NCI-H526 (cell line): ENCODE data around the gene GABBR1.

Experiments used
- DNase-seq, 2 experiments: peaks; one replicate each; lab custom pipeline; 2025; lab: John Stamatoyannopoulos, UW

GABBR1 gene

DNA sequence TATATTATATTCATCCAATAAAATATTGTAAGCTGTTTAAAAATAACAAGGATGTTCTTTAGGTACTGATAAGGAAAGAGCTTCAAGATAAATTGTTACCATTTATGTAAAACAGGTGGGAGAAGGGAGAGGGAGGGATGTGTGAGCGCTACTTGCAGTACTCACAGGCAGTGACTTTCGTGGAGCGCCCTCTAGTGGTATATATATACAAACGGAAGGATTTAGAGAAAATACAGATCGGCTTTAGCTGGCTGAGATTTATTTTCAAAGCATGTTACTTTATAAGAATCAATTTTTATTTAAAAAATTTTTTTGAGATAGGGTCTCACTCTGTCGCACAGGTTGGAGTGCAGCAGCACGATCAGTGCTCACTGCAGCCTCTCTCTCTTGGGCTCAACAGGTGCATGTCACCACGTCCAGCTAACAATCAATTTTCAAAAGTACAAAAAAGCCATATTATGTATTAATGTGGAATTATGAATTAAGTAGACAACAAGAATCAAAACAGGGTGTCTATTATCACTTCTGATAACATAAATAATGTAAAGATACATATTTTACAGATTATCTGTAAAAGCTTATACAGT is 20.6 kb upstream of the GABBR1 start:
- DNase-seq: peak; percentile 71 to 89

DNA sequence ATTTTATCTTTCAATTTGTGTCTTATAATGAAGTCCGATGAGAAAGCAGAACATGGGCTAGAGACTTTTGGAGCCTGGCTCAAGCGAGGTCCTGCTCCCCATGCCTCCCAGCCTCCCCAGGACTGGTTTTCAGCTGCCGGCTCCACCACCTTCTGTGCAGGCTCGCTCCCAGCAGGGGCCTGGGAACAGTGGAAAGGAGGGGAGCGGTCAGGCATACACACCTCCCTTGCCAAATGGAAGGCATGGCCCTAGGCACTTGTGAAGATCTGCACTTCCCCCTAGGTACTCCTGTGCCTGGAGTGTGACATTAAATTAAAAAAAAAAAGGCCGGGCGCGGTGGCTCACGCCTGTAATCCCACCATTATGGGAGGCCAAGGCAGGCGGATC is 19.2 kb upstream of the GABBR1 start:
- no peak for DNase-seq

DNA sequence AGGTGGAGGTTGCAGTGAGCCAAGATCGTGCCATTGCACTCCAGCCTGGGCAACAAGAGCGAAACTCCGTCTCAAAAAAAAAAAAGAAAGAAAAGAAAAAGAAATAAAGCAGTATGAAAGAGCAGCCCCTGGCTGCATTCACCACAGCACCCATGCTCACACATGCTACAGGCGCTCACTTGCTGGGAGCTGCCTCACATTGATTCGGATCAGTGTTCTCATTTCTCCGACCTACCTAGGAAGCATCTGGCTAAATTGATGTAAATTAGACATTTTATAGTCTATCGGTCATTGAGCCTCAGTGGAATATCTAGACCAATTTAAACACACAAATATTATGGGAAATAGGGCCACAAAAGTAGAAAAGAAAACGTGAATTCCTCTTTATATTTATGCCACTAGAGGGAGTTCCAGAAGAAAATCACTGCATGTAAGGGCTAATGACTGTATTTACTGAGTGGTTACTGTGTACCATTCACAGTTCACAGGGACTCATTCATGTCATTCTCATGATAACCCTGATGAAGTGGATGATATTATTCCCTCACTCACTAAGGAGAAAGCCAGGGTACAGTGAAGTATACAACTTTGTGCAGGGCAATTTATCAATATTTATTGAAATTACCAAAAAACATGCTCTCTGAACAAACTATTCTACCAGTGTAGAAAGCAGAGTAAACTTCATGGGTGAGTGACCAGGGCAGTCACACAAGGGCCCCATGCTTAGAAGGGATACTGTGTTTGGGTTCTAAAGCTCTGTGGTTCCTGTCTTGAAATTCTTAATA is 18.6 kb upstream of the GABBR1 start:
- peak in 1 of 2 experiments; percentile 18 for DNase-seq

DNA sequence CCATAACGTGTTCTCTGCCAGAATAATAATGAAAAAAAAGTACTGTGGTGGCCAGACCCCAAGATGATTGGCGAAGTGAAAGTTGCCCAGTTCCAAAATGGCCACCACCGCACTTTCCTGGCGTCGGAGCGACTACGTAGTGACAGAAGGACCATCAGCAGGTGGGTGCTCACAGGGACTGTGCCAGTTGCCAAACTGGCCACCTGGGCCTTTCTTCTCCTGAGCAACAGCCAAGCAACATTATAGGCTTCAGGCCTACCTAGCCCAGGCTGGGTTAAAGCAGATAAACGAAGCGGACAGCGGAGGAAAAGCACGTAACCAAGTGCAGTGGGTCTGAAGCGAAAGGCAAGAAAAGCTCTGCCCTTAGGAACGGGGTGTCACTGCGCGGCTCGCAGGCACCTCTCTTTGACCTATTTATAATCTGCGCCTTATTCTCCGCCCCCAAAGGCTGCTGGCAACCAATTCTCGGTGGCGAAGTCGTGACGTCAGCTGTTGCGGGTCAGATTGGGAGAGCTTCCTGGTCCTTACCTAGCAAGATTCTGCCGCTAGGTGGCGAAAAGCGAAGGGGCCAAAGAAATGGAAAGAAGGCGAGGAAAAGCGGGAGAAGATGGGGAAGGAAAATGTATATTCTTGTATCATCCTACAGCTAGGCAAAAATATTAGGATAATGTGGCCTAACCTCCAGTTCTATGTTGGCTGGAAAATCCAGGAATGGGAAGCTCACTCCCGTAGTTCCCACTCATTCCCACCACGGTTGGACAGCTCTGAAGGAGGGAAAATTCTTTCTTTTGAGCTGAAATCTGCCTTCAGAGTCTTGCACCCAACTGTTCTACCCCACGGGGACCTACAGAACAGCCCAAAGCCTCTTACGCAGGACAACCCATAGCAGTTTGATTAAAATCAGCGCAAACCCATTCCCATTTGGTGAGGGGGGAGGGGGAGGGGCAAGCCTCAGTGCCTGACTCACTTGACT is 17.0 kb upstream of the GABBR1 start:
- DNase-seq: peak; percentile 94 to 98

DNA sequence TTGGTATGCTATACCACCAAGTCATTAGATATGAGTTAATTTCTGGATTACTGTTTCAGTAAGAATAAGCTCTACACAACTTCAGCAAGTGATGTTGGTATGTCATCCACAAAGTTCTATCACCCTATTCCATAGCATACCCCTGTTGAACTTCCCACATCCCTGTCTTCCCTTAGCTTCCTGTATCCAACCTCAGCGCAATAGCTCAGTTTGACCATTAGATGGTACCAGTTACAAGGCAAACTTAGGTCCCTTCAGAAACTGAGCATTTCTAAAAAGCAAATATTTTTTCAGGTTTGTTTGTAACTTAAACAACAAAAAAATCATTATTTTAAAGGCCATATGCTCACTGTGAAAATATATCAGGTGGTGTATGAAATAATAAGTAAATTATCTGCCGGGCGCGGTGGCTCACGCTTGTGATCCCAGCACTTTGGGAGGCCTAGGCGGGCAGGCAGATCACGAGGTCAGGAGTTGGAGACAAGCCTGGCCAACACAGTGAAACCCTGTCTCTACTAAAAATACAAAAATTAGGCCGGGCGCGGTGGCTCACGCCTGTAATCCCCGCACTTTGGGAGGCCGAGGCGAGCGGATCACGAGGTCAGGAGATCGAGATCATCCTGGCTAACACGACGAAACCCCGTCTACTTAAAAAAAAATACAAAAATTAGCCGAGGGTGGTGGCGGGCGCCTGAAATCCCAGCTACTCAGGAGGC is 15.1 kb upstream of the GABBR1 start:
- DNase-seq: peak in 1 of 2 experiments; percentile 40

DNA sequence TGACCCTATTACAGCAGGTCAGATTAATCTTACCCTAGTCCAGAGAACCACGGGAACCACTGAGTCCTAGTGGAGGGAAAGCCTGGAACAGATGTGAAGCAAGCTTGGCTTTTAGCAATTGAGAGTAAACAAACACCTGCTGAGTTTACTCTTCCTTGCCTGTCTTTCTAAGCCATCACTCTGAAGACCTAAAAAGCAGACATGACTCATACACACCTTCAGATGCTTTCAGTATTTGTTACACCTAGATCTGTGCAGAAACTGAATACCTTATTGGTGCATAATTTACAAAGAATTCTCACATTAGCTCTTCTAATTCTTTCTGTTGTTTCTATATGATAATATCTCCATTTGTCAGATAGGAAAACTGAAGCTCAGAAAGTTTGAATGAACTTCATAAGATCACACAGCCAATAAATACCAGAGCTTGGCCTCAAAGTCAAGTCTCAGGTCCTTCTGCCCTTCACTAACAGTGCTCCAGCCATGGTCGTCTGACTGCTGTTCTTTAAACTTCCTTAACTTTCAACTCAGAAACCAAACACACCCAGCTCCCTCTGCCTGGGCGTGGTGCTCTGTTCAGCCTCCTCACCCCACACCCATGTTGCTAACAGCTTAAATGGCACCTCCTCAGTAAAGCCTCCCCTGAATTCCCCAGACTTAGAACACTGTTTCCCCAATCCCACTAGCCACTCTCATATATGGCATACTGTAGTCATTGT is 8.6 kb upstream of the GABBR1 start:
- DNase-seq: no peak

DNA sequence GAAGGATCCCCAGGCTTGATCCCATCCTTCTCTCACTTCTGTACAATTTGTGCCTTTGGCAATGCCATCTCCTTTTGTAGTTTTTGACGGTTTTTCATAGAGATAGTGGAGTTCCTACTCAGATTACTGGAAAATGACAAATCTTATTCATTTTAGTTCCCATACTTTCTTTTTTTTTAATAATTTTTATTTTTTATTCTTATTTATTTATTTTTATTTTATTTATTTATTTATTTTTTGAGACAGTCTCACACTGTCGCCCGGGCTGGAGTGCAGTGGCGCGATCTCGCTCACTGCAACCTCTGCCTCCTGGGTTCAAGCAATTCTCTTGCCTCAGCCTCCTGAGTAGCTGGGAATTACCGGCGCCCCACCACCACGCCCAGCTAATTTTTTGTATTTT is 4.3 kb upstream of the GABBR1 start:
- DNase-seq: no peak

DNA sequence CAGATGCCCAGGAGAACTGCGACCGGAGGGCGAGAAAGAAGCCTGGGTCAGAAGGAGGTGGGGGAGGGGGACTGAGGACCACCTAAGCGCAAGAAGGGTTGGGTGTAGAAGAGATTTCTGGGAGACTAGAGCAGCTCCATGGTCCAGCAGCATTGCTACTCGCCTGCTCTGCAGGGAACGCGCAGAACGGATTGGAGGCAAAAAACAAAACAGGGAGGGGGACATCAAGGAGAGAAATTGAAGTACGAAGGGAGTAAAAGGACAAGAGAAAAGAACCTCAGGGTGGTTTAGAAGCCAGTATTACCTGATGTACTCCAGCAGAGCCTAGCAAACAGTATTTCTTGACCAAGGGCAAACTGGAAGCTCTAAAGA is 537 bp upstream of the GABBR1 start:
- peak in 1 of 2 experiments; percentile 45 for DNase-seq

DNA sequence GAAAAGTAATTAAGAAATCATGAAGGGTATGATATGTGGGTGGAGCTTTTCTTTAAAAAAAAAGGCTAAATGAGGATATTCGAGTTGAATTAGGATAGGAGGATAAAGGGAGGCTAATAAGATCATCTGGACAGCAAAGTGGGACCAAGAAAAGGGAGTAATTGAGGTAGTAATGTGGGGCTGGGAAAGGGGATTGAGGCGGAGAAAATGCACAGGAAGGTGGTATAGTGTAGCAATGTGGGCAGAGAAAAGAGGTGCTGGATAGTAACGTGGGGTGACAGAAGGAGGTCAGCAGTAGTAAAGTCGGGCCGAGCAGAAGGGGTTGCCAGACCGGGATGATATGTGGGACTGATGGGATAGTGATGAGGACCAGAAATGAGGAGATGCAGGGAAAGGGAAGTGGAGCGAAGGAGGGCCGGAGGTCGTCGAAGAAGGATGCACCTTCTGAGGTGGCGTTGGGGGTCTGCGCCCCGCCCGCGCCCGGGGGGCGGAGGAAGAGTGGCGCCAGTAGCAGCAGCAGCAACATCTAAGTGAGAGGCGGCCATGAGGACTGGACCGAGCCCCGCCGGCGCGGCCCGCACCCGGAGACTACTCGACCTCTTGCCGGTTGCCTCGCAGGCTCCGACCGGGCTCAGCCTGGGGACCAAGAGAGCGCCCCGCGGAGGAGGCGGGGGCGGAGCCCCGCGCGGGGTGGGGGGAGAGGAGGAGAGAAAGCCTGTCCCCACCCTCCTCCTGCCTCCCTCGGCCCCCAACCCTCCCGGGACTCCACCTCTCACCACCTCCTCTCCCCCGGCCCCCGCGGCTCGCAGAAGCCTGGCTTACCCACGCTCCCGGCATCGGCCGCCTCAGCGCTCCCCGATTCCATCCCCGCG is 887 bp downstream of the GABBR1 start:
- peak in 1 of 2 experiments; percentile 76 for DNase-seq

DNA sequence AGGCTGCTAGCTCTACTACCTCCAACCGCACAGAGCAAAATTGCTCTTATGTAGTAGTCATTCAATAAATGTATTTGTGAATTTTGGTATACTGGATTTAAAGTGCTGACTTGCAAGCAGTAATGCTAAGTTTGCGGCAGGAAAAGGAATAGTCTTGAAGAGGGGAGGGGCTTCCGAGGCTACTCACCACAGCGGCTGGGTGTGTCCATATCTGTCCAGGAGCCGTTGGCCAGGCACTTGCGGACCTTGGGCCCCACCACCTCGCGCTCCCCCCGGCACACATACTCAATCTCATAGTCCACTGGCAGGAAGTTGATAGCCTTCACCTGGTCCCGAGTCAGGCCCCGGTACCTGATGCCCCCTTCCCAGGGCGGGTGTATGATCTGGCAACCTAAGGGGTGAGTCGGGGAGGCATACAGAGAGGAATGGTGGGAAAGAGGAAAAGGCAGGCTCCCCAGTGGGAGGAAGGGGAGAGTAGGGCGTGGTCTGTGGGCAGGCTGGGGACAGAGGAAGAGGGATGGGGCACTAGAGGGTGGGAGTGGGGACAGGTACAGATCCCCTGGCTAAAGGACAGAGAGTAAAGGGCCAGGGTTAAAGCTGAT is 1.7 kb downstream of the GABBR1 start:
- no peak for DNase-seq

DNA sequence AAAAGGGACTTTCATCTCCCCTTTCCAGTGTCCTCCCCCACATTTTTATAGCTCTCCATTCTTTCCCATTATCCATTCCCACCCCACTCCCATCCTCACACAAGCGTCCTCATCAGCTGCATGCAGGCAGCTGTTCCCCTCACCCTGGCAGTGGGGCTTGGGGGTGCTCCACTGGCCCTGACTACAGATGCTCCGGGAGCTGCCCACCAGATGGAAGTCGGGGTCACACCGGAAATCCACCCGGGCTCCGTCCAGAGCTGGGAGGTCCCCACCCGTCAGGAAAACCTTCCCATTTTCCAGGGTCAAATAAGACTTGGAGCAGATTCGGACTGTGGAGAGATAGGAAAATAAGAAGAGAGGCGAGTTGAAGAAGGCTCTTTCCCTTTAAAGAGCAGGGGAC is 2.7 kb downstream of the GABBR1 start:
- no peak for DNase-seq

DNA sequence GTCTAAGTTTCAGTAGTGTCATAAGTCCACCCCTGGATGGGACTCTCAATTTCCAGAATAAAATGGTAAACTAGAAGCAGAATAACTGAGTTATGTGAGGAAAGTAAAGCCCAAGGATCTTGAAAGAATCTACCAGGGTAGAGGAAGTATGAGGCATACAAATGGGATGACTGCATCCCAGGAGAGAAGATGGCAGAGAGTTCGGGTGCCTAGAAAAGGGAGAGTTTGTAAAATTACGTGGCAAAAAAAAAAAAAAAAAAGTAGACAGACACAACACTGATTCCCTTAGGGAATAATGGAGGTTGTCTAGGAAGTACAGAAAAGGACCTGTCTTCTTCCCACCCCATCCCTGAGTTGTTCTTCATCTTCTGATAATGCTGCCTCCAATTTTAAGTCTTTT is 3.4 kb downstream of the GABBR1 start:
- DNase-seq: no peak

DNA sequence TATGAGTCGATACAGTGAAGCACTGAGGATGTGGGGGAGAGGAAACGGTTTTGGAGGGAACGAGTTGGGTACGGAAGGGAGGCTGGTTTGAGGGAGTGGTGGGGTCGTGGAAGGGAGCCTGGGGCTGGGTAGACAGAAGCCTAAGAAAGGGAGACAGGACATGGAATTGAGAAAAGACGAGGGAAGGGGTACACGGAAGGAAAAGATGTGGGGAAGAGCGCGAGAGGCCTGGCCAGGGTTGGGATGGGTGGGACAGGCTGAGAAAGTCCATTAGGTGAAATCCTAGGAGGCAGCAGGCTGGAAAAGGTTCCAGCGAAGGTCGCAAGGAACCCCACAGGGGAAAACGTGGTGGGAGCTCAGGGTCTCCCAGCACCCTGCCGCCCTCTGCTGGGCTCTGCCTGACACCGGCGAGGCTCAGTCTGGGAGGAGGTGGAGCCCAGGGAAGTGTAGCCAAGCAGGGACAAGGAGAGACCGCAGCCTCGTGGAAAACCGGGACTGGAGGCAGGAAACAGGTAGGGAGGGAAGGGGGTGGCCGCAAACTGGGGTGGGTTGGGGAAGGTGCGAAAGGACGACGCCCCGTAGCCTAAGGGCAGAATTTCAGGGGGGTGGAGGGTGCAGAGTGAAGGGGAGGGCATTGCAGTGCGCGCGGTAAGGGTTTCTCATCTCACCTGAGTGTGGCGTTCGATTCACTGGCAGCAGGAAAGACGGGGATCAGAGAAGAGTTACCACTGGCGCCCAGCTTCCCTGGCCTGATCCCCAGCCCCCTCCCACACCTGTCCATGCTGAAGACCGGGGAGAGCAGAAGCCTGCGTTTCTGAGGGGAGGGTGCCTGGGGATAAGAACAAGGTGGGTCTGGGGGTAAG is 4.3 kb downstream of the GABBR1 start:
- DNase-seq: peak; percentile 76 to 92

DNA sequence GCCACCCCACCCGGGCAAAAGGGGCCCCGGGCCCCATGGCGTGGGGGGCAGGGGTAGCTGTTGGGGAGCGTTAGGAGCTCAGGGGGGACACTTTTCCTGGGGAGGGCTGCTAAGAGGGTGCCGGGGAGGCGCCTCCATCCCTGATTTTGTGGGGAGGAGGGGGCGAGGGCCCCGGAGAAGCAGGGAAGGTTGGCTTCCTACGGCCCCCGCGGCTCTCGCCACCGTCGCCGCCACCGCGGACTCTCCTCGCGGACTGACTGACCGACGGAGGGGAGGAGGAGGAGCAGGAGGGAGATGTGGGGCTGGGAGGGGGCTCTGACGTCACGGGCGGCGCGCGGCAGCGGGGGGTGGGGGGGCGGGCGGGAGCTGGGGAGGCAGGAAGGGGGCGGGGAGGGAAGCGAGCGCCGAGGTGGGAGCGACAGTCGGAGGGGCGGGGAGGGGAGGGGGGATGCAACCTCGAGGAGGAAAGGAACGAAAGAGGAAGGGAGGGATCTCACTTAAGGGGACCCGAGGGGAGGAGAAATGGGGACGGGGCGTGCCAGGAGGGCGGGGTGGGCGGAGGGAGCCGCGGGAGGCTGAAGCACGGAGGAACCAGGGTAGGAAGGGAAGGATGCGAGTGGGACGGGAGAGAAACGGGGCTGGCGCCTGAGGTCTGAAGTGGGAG is 5.1 kb downstream of the GABBR1 start:
- peak in 1 of 2 experiments; percentile 71 for DNase-seq

DNA sequence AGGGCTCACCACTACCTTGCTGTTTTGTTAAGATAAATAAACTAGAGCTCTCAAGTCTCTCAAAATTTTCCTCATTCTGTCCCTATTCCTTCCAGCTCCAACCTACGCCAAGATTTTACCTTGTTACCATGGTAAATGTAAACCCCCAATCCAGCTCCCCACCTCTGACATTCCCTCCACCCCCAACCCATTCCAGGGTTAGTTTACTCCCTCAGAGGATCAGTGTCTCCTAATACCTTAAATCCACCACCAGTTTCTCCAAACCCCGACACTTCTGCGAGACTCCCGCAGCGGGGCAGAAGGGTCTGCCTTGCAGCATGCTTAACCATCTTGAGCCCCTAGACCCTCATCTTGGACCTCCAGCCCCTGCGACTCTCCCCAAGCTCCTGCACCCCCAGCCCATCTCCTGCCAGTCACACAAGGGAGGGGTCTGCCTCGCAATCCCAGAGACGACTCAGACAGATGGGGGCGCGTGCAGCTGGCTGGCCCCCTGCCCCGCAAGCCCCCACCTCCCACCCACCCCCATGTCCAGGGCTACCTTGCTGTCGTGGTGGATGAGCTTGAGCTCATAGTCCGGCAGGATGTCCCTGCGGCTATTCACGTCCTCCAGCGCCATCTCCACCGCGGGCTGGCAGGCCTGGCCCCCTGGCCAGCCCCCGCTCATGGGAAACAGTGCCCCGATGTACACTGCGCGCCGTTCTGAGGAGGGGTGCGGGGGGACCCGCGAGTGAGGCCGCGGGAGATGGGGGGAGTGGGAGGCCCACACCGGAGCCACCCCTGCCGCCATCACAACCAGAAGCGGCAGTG is 5.8 kb downstream of the GABBR1 start:
- DNase-seq: no peak

DNA sequence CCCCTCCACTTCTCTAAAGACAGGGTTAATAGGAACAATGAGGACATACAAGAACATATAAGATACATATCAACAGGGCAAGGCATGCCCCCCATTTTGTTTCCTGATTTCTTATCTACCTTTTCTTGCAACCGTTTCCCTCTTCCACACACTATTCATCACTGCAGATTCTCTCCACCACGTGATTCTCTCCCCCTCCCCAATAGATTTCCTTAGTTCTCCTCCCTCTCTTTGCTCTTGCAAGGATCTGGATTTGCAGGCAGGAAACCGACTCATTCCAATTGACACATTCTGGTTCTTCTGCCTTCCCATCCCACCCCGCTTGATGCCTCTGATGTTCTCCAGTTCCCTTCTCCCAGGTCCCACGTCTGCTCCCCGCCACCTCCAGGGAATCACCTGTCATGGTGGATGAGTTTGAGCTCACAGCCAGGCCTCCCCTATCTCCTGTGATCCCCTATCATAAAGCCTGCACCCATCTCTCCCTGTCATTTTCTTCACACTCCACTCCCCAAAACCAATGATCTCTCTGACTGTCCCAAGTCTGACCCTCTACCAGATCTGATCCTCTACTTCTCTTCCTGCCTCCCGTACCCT is 7.5 kb downstream of the GABBR1 start:
- no peak for DNase-seq

DNA sequence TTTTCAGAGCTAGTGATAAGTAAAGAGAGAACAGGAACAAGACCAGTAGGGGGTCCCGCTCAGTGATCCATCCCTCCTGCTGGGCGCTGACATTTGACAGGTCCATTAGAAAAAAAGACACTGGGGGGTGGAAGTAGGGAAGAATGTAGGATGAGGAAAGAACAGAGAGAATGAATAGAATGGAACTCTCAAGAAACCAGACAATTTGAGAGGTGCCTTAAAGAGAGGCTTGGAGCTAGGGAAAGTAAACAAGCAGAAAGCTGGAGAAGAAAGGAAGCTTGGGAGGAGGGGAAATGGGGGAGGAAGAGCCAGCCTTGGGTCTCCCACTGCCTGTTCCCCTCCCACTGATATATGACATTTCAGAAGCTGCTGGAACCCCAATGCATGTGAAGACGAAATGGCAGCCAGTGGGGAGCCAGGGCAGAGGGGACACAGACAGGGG is 8.4 kb downstream of the GABBR1 start:
- DNase-seq: no peak
